ENCODE results near the gene ANGPT4.

- TF ChIP-seq POLR2A (IDR thresholded peaks at IDR 0.05; ENCODE audit: insufficient read depth in 1 of 2, low read depth in 2 of 2, low read length in 2 of 2) (no peak), MAX (IDR thresholded peaks at IDR 0.05) (no peak), EZH2 (conservative IDR thresholded peaks at IDR 0.05; ENCODE audit: low read depth, low read length) (no peak), HDAC6 (IDR thresholded peaks at IDR 0.05; ENCODE audit: low read depth, low read length) (no peak), THRA (CRISPR knock-in tag; IDR thresholded peaks at IDR 0.05; ENCODE audit: borderline replicate concordance) (no peak), AKNA (CRISPR knock-in tag; IDR thresholded peaks at IDR 0.05; ENCODE audit: borderline replicate concordance) (no peak), AFF4 (CRISPR knock-in tag; IDR thresholded peaks at IDR 0.05) (no peak)
These were observed 27.0 kb downstream of the ANGPT4 start for GRCh38 chr20:889106-889505.
